ENCODE results near the gene SZT2.
"Not testable (repeated sequence)": the region's sequence is repeated elsewhere in the genome, so short reads cannot be mapped to it uniquely, and the experiment has no call there.

SZT2 gene

DNA sequence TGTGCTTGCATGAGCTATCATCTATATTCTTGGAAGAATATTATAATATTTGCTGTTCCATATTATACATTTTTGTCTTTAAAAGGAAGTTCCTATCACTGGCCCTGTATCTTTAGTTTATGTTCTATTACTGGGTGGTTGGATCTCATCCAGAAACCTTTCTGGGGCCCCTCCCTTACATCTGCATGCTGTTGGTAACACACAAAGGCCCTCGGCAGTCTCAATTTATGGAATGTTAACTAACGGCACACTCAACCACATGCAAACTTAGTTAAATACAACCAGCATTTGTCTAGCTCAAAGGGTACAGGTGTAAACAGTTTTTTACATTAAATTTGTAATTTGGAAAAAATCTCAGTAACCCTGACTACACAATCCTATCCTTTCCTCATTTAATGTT lies 73.8 kb downstream of the SZT2 start:
- no peak for DNase-seq

DNA sequence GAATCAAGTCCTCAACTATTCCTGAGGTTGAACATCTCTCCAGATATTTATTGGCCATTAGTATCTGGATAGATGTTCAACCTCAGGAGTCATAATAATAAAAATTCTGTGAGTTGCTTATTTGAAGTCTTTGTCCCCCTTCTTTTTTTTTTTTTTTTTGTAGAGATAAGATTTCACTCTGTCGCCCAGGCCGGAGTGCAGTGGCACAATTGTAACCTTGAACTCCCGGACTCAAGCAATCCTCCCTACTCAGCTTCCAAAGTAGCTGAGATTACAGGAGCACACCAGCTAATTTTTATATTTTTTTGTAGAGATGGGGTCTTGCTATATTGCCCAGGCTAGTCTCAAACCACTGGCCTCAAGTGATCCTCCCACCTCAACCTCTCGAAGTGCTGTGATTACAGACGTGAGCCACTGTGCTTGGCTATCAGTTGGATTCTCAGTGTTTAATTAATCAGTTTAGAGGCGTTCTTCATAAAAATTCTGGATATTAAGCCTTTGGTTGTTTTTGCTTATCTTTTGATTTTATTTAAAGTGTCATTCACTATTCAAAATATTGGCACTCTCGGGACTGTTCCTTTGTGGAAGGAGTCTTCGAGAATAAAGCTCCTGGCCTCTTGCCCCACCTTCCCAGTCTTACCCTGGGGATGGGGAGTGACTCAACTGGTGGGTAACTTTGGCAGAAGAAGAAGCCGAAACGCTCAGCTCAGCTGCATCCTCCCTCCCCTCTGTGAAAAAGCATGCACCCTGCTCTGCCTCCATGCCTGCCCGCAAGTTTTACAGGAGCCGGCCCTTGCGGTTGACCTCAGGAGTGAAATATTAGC lies 75.2 kb downstream of the SZT2 start:
- DNase-seq = no peak

DNA sequence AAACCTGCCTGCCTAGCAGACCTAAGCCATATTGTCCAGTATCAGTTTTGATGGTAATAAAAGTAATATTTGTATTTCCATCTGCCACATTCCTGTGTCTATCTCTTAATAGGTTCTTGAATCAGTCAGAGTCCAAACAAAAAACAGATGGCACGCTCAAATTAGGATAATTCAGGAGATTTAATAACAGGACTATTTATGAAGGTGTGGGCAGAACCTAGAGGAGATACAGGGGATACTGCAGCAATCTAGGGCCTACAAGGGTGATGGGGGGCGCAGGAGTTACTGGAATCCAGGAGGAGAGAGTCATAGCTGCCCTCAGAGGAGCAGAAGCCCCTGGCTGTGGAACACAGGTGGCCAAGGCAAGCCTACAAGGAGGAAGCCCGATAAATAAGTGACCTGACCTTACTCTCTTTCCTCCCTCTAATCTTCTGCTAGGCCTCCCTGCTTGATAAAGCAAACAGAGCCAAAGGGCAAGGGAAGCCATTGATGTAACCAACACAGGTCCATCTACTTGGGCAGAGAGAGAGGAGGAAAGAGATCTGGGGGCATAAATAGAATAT lies 75.9 kb downstream of the SZT2 start:
- DNase-seq = no peak

GRCh38 chr1:43466403-43466802 lies 76.7 kb downstream of the SZT2 start:
- DNase-seq = peak; percentile 20

GRCh38 chr1:43468414-43468813 lies 78.7 kb downstream of the SZT2 start:
- no peak for DNase-seq

DNA sequence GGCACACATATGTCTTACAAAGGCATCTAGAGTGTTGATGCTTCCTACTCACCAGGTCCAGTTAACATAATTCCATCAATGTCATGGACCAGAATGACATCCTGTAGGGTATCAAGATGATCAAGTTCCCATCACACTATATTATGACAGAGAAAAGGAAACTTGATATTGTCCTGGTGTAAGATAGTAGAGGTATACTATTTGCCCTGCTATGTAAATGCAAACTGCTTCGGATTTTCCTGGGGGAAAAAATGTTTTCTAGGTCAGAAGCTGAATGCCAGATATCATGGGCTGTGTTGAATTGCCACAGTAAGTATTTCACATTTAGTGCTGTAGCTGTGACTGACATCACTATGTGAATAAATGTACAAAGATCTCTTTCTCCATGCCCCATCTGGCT lies 80.2 kb downstream of the SZT2 start:
- DNase-seq = no peak

GRCh38 chr1:43472087-43472462 lies 82.4 kb downstream of the SZT2 start:
- DNase-seq = no peak

GRCh38 chr1:43472463-43473151 lies 82.9 kb downstream of the SZT2 start:
- peak; percentile 53 for DNase-seq

- DNase-seq = no peak
Measured at GRCh38 chr1:43473463-43473862, 83.8 kb downstream of the SZT2 start.

GRCh38 chr1:43475611-43476401 lies 86.1 kb downstream of the SZT2 start:
- DNase-seq = peak; percentile 63

- DNase-seq = no peak
Measured at GRCh38 chr1:43477716-43478115, 88.0 kb downstream of the SZT2 start.

GRCh38 chr1:43479414-43479813 lies 89.7 kb downstream of the SZT2 start:
- DNase-seq = no peak

GRCh38 chr1:43481491-43481890 lies 91.8 kb downstream of the SZT2 start:
- DNase-seq = no peak

GRCh38 chr1:43482215-43482614 lies 92.5 kb downstream of the SZT2 start:
- no peak for DNase-seq

DNA sequence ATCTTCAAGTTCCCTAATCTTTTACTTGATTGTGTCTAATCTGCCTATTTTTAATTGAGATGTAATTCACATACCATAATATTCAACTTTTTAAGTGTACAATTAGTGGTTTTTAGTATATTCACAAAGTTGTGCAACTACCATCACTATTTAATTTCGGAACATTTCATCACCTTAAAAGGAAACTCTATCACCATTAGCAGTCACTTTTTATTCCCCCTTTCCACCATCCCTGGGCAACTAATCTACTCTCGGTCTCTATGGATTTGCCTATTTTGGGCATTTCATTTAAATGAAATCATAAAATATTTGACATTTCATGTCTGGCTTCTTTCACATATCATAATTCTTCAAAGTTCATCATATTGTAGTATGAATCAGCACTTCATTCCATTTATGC lies 94.7 kb downstream of the SZT2 start:
- DNase-seq = no peak

DNA sequence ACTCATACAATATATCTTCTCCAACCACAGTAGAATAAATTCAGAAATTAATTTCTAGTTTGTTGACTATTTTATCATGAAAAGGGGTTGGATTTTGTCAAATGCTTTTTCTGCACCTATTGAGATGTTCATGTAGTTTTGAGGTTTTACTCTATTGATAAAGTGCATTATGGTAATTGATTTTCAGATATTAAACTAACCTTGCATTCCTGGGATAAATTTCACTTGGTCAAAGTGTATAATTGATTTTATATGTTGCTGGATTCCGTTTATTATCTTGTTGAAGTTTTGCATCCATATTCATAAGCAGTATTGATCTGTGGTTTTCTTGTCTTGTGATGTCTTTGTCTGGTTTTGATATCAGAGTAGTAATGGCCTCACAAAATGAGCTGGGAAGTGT lies 98.5 kb downstream of the SZT2 start:
- no peak for DNase-seq

- no peak for DNase-seq
Measured at GRCh38 chr1:43491061-43491460, 101.4 kb downstream of the SZT2 start.

GRCh38 chr1:43492826-43493225 lies 103.1 kb downstream of the SZT2 start:
- DNase-seq = no peak

DNA sequence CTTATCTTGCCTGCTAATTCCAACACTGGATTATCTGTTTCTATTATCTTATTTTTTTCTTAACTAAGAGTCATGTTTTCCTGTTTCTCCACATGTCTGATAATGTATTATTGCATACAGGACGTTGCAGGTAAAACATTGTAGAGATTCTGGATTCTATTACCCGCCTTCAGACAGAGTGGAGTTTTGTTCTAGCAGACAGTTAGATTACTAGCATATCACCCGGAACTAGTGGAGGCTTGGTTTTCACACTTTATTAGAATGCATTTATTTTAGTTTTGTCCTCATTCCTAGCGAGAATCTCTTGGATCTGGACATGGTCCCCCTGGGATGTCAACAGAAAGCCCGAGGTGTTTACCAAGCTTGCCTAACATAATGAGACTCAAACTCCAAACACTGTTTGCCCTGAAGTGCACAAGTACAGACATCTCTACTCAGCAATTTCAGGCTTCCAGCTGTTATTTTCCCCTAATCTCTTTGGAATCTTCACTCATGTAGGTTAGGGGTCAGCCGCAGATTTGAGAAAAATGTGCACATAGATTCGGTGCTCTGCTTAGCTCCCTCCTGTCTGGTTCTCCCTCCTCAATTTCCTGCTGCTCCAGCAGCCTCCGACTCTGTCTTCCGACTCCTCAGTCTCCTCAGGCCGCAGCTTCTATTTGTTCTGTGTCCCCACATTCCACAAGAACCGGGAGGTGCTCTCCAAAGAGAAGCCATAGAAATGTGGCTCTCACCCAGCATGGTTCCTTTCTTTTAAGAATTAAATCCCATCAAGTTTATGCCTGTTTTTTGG lies 104.2 kb downstream of the SZT2 start:
- no peak for DNase-seq

DNA sequence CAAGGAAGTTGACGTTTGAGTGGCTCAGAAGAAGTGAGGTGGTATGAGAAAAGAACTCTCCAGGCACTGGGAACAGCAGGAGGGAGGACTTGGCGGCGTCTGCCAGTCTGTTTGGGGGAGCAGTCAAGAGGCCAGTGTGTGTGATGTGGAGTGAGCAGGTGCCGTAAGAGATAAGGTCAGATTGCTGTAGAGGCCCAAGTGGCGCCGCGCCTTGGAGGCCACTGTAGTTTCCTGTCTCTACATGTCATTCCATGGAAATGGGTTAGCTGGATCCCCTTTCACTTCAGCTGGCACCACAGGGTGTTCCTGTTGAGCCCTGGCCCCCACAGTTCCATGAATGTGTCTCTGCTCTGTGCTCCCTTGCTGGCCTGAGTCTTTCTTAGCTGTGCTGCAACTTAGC lies 105.5 kb downstream of the SZT2 start:
- DNase-seq = no peak

- DNase-seq = no peak
Measured at GRCh38 chr1:43499898-43500297, 110.2 kb downstream of the SZT2 start.

DNA sequence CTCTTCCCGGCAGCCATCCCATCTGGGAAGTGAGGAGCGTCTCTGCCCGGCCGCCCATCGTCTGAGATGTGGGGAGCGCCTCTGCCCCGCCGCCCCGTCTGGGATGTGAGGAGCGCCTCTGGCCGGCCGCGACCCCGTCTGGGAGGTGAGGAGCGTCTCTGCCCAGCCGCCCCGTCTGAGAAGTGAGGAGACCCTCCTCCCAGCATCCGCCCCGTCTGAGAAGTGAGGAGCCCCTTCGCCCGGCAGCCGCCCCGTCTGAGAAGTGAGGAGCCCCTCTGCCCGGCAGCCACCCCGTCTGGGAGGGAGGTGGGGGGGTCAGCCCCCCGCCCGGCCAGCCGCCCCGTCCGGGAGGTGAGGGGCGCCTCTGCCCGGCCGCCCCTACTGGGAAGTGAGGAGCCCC lies 112.1 kb downstream of the SZT2 start:
- DNase-seq = not testable (repeated sequence)

GRCh38 chr1:43503534-43503933 lies 113.8 kb downstream of the SZT2 start:
- DNase-seq = no peak
